ENCODE results near the gene SYT5.

DNA sequence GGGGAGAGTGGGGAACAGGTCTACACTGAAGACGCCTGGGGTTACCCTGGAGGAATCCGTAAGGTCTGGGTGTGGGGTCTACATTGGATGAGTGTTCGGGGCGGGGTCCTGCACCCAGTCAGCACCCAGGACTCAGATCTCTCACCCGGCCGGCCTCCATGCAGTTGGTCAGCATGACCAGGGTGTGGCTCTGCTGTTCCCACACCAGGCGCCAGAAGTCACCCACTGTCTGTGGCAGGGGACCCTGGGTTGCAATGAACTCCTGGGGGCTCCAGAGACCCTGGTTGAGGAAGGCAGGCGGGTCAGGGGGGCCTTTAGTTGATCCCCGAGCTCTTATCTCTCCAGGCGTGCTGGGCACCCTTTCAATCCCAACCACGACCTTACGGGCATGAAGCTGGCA is 6.0 kb upstream of the SYT5 start:
- TF ChIP-seq, protein P1, sequence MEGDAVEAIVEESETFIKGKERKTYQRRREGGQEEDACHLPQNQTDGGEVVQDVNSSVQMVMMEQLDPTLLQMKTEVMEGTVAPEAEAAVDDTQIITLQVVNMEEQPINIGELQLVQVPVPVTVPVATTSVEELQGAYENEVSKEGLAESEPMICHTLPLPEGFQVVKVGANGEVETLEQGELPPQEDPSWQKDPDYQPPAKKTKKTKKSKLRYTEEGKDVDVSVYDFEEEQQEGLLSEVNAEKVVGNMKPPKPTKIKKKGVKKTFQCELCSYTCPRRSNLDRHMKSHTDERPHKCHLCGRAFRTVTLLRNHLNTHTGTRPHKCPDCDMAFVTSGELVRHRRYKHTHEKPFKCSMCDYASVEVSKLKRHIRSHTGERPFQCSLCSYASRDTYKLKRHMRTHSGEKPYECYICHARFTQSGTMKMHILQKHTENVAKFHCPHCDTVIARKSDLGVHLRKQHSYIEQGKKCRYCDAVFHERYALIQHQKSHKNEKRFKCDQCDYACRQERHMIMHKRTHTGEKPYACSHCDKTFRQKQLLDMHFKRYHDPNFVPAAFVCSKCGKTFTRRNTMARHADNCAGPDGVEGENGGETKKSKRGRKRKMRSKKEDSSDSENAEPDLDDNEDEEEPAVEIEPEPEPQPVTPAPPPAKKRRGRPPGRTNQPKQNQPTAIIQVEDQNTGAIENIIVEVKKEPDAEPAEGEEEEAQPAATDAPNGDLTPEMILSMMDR (conservative IDR thresholded peaks at IDR 0.05; ENCODE audit: low read length): no peak
- TF ChIP-seq EZH2phosphoT487 (IDR thresholded peaks at IDR 0.05; ENCODE audit: borderline replicate concordance, low read depth, low read length): no peak

Data from OCI-LY7 (cell line).